ENCODE measurements around the gene OPHN1. TPM values are rescaled to one million over a fixed set of nuclear protein-coding genes. Genes with fewer than 3 reads are reported as not detected.

Gene OPHN1
- total and polyA plus RNA-seq, 10 of the 15 experiments (the other 5 are each of a cell fraction or from before 2014, with no cell fraction given), result under 0.01 to 0.03 (median 0.03) TPM; not detected in 6

DNA sequence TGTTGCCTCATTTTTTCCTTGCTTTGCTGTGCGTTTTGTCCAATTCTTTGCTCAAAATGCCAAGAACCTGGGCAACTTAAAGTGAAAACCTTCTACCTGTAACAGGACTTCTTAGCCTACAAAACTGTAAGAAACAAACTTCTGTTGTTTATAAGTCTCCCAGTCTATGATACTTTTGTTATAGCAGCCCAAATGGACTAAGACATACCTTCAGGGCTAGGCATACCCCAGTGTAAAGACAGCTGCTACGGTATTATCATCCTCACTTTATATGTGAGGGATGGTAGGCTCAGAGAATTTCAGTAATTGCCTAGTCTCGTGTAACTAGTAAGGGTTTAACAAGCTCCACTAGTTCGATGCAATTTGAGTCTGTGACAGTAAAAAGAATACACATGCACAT, 6.0 kb upstream of the OPHN1 start:
- no peak for ATAC-seq
- H3K9me3 ChIP-seq (replicated peaks; ENCODE audit: control insufficient read depth, insufficient read depth, low read length), result no peaks in the 10 kb centered on the region; the same call in 2 of the 3 replicates
- no peaks in the 10 kb centered on the region for H4K20me1 ChIP-seq (ENCODE audit: control insufficient read depth, insufficient read depth)
- no peak overlapping the region for H3K9ac ChIP-seq (ENCODE audit: control insufficient read depth, insufficient read depth, low read length)
- DNase-seq (ENCODE audit: low read depth, low spot score), result no peak
- in situ Hi-C loops (cut with MboI) (no loop called here), intact Hi-C loops (cut with micrococcal nuclease; ENCODE audit: unreplicated experiment) (no loop called here)
- no peak for FAIRE-seq
- no peak overlapping the region for H3K4me3 ChIP-seq
- no peaks in the 10 kb centered on the region for H3K27me3 ChIP-seq (replicated peaks in 1 of 2; ENCODE audit: control insufficient read depth in 2 of 2, insufficient read depth in 2 of 2, low read length in 1 of 2)
- H3K27ac ChIP-seq (ENCODE audit: control insufficient read depth, insufficient read depth), result no peak overlapping the region
- SMC1A ChIA-PET (ENCODE audit: uncharacterized antibody, unreplicated experiment), result no interaction called here
- TF ChIP-seq CREM (IDR thresholded peaks at IDR 0.05; ENCODE audit: low read depth) (no peak), ZNF207 (IDR thresholded peaks at IDR 0.05; ENCODE audit: borderline replicate concordance) (no peak), YBX1 (IDR thresholded peaks at IDR 0.05) (no peak), NFIC (IDR thresholded peaks at IDR 0.05; ENCODE audit: low read depth, low read length) (no peak), GATAD2B (conservative IDR thresholded peaks at IDR 0.05; ENCODE audit: low read depth) (no peak), CREB1 (IDR thresholded peaks at IDR 0.05; ENCODE audit: low read depth) (no peak), ZNF217 (IDR thresholded peaks at IDR 0.05) (no peak), RAD21 (IDR thresholded peaks at IDR 0.05; ENCODE audit: insufficient read depth, low read depth, low read length) (no peak), BRCA1 (IDR thresholded peaks at IDR 0.05; ENCODE audit: low read depth, low read length) (no peak), KAT2A (conservative IDR thresholded peaks at IDR 0.05; ENCODE audit: control insufficient read depth, low read depth, low read length) (no peak), TAF1 (IDR thresholded peaks at IDR 0.05; ENCODE audit: borderline replicate concordance, low read depth, low read length) (no peak)
- TF ChIP-seq, protein P1, sequence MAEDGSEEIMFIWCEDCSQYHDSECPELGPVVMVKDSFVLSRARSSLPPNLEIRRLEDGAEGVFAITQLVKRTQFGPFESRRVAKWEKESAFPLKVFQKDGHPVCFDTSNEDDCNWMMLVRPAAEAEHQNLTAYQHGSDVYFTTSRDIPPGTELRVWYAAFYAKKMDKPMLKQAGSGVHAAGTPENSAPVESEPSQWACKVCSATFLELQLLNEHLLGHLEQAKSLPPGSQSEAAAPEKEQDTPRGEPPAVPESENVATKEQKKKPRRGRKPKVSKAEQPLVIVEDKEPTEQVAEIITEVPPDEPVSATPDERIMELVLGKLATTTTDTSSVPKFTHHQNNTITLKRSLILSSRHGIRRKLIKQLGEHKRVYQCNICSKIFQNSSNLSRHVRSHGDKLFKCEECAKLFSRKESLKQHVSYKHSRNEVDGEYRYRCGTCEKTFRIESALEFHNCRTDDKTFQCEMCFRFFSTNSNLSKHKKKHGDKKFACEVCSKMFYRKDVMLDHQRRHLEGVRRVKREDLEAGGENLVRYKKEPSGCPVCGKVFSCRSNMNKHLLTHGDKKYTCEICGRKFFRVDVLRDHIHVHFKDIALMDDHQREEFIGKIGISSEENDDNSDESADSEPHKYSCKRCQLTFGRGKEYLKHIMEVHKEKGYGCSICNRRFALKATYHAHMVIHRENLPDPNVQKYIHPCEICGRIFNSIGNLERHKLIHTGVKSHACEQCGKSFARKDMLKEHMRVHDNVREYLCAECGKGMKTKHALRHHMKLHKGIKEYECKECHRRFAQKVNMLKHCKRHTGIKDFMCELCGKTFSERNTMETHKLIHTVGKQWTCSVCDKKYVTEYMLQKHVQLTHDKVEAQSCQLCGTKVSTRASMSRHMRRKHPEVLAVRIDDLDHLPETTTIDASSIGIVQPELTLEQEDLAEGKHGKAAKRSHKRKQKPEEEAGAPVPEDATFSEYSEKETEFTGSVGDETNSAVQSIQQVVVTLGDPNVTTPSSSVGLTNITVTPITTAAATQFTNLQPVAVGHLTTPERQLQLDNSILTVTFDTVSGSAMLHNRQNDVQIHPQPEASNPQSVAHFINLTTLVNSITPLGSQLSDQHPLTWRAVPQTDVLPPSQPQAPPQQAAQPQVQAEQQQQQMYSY (CRISPR knock-in tag; IDR thresholded peaks at IDR 0.05), result no peak
- TF ChIP-seq, protein P2, sequence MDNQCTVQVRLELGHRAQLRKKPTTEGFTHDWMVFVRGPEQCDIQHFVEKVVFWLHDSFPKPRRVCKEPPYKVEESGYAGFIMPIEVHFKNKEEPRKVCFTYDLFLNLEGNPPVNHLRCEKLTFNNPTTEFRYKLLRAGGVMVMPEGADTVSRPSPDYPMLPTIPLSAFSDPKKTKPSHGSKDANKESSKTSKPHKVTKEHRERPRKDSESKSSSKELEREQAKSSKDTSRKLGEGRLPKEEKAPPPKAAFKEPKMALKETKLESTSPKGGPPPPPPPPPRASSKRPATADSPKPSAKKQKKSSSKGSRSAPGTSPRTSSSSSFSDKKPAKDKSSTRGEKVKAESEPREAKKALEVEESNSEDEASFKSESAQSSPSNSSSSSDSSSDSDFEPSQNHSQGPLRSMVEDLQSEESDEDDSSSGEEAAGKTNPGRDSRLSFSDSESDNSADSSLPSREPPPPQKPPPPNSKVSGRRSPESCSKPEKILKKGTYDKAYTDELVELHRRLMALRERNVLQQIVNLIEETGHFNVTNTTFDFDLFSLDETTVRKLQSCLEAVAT (IDR thresholded peaks at IDR 0.05), result no peak
- TF ChIP-seq, protein P3, sequence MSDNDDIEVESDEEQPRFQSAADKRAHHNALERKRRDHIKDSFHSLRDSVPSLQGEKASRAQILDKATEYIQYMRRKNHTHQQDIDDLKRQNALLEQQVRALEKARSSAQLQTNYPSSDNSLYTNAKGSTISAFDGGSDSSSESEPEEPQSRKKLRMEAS (IDR thresholded peaks at IDR 0.05; ENCODE audit: low read depth, low read length), result no peak
- no TSS peak for BruUV-seq (replicated peaks)
- no peak overlapping the region for H3K4me2 ChIP-seq (ENCODE audit: control insufficient read depth, insufficient read depth)
- RAD21 ChIA-PET (ENCODE audit: unreplicated experiment), result no interaction called here
- H2AFZ ChIP-seq (ENCODE audit: control insufficient read depth, low read depth, low read length), result no peak overlapping the region
- POLR2A ChIA-PET, result no interaction called here
- 24% methylated on average over 4 of the region's 4 CpGs for WGBS (ENCODE audit: insufficient coverage, insufficient replicate concordance, low lambda C conversion rate, missing lambda C conversion rate)
- no peaks in the 10 kb centered on the region for H3K4me1 ChIP-seq (ENCODE audit: control insufficient read depth, insufficient read depth, low read length)
- no peaks in the 10 kb centered on the region for H3K79me2 ChIP-seq (ENCODE audit: control insufficient read depth, insufficient read depth, low read length)
- CTCF ChIA-PET, result no interaction called here
- no peaks in the 10 kb centered on the region for H3K36me3 ChIP-seq (ENCODE audit: control insufficient read depth in 2 of 2, insufficient read depth in 2 of 2, low read length in 1 of 2)
